ENCODE data around the gene CNDP2.

DNA sequence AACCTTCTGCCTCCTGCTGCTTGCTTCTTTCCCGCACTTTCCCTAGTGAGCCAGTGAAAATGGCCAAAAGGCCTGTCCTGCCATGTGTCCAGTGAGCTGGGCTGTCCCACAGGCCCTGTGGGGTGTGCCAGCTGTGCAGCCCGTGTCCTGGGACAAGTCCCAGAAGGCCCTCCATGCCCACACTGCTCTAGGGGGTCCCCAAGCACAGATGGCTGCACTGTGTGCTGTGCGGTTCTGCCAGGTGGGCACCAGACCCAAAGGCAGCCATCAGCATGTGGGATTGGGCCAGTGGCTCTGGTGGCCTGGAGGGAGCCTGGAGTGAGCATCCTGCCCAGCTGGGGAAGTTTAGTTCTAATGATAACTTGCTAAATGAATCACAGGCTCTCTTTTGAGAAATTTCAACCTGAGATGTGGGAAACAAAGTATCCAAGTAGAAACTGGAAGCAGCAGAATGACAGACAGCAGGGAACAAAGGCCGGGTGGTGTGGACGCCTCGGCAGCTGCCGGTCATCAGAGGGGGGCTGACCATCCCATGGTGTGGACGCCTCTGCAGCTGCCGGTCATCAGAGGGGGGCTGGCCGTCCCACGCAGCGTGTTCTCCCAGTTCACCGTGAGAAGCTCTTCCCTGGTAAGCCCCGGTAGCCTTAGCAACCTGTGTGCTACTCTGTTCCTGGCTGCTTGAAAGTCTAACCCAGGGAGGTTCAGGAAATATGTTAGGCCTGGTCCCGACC, 9.9 kb upstream of the CNDP2 start:
- TF ChIP-seq, protein P1, sequence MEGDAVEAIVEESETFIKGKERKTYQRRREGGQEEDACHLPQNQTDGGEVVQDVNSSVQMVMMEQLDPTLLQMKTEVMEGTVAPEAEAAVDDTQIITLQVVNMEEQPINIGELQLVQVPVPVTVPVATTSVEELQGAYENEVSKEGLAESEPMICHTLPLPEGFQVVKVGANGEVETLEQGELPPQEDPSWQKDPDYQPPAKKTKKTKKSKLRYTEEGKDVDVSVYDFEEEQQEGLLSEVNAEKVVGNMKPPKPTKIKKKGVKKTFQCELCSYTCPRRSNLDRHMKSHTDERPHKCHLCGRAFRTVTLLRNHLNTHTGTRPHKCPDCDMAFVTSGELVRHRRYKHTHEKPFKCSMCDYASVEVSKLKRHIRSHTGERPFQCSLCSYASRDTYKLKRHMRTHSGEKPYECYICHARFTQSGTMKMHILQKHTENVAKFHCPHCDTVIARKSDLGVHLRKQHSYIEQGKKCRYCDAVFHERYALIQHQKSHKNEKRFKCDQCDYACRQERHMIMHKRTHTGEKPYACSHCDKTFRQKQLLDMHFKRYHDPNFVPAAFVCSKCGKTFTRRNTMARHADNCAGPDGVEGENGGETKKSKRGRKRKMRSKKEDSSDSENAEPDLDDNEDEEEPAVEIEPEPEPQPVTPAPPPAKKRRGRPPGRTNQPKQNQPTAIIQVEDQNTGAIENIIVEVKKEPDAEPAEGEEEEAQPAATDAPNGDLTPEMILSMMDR (IDR thresholded peaks at IDR 0.05) = no peak
- TF ChIP-seq POLR2A (IDR thresholded peaks at IDR 0.05) (no peak), EP300 (IDR thresholded peaks at IDR 0.05) (no peak), POLR2AphosphoS5 (IDR thresholded peaks at IDR 0.05) (no peak)
